HepG2 (cell line): ENCODE measurements around the gene HNRNPC. TPM values are rescaled to one million over a fixed set of nuclear protein-coding genes. Genes with fewer than 3 reads are reported as not detected.

ENCODE experiments used
- ATAD3A ChIP-seq: sonication (generic); formaldehyde crosslinking; IDR thresholded peaks from 2 replicates; pipeline ENCODE4 v1.4.0; 2020; ENCODE audit warnings: missing genetic modification reagents
- GMEB1 ChIP-seq: sonication (generic); formaldehyde crosslinking; IDR thresholded peaks from 2 replicates; pipeline ENCODE4 v1.5.1; 2020; ENCODE audit warnings: missing genetic modification reagents, mild to moderate bottlenecking, borderline replicate concordance
- MAFF ChIP-seq: IDR thresholded peaks from 2 replicates; pipeline ENCODE4 v1.6.1; 2011; ENCODE audit warnings: low read depth, low read length, improper control_type of control experiment
- MIXL1 ChIP-seq: IDR thresholded peaks from 2 replicates; pipeline ENCODE4 v1.6.1; 2016
- NFKBIZ ChIP-seq: IDR thresholded peaks from 2 replicates; pipeline ENCODE4 v1.6.1; 2018; ENCODE audit warnings: missing genetic modification reagents, missing compliant biosample characterization
- PAF1 ChIP-seq: IDR thresholded peaks from 2 replicates; pipeline ENCODE4 v1.6.1; 2016; ENCODE audit warnings: missing genetic modification reagents, missing compliant biosample characterization
- PAX8 ChIP-seq: sonication (generic); formaldehyde crosslinking; IDR thresholded peaks from 2 replicates; pipeline ENCODE4 v1.8.0; 2022; ENCODE audit warnings: mild to moderate bottlenecking, missing genetic modification reagents, borderline replicate concordance
- RFX5 ChIP-seq: IDR thresholded peaks from 2 replicates; pipeline ENCODE4 v1.6.1; 2011; ENCODE audit warnings: low read depth, low read length, improper control_type of control experiment
- RXRB ChIP-seq: IDR thresholded peaks from 2 replicates; pipeline ENCODE4 v1.6.1; 2016; ENCODE audit warnings: borderline replicate concordance, missing genetic modification reagents, missing compliant biosample characterization
- SALL1 ChIP-seq: sonication (generic); formaldehyde crosslinking; IDR thresholded peaks from 2 replicates; pipeline ENCODE4 v1.8.0; 2022; ENCODE audit warnings: mild to moderate bottlenecking, missing genetic modification reagents
- SOX5 ChIP-seq: IDR thresholded peaks from 2 replicates; pipeline ENCODE4 v1.6.1; 2016; ENCODE audit warnings: borderline replicate concordance
- STAG1 ChIP-seq: sonication (generic); formaldehyde crosslinking; IDR thresholded peaks from 2 replicates; pipeline ENCODE4 v1.4.0; 2020; ENCODE audit warnings: missing genetic modification reagents
- TARDBP ChIP-seq: sonication (generic); formaldehyde crosslinking; IDR thresholded peaks from 2 replicates; pipeline ENCODE4 v1.8.0; 2022; ENCODE audit warnings: mild to moderate bottlenecking, missing genetic modification reagents
- TCF12 ChIP-seq, 2 experiments: fragments of 450-650 bp in 1 of 2; sonication (generic) in 1 of 2; formaldehyde crosslinking in 1 of 2; IDR thresholded peaks; 2 replicates each; pipeline versions ENCODE4 v1.6.1 to v1.8.0; 2017 to 2022; ENCODE audit warnings: antibody characterized with exemption in 1 of 2, mild to moderate bottlenecking in 1 of 2, missing genetic modification reagents in 1 of 2, moderate library complexity in 1 of 2
- TCF7L2 ChIP-seq: IDR thresholded peaks from 2 replicates; pipeline ENCODE4 v1.6.1; 2011; ENCODE audit warnings: mild to moderate bottlenecking, low read depth, low read length, moderate library complexity
- TFAP4 ChIP-seq: sonication (generic); IDR thresholded peaks from 2 replicates; pipeline ENCODE4 v1.6.1; 2016; ENCODE audit warnings: low read depth, borderline replicate concordance
- THRA ChIP-seq: sonication (generic); formaldehyde crosslinking; IDR thresholded peaks from 2 replicates; pipeline ENCODE4 v1.4.0; 2020; ENCODE audit warnings: missing genetic modification reagents, borderline replicate concordance
- ZBTB38 ChIP-seq: sonication (generic); formaldehyde crosslinking; IDR thresholded peaks from 2 replicates; pipeline ENCODE4 v1.5.1; 2020; ENCODE audit warnings: mild to moderate bottlenecking, missing genetic modification reagents
- ZBTB49 ChIP-seq: sonication (generic); formaldehyde crosslinking; IDR thresholded peaks from 2 replicates; pipeline ENCODE4 v1.4.0; 2020; ENCODE audit warnings: missing genetic modification reagents, borderline replicate concordance
- ZFP82 ChIP-seq: sonication (generic); formaldehyde crosslinking; IDR thresholded peaks from 2 replicates; pipeline ENCODE4 v1.5.1; 2020; ENCODE audit warnings: mild to moderate bottlenecking, missing genetic modification reagents, borderline replicate concordance
- ZNF292 ChIP-seq: sonication (generic); formaldehyde crosslinking; IDR thresholded peaks from 2 replicates; pipeline ENCODE4 v1.8.1; 2022; ENCODE audit warnings: mild to moderate bottlenecking, low read depth, missing genetic modification reagents, borderline replicate concordance
- ZNF3 ChIP-seq: IDR thresholded peaks from 2 replicates; pipeline ENCODE4 v1.7.0; 2017; ENCODE audit warnings: inconsistent platforms
- ZNF354B ChIP-seq: sonication (generic); formaldehyde crosslinking; IDR thresholded peaks from 2 replicates; pipeline ENCODE4 v1.8.0; 2022; ENCODE audit warnings: mild to moderate bottlenecking, missing genetic modification reagents
- ZNF496 ChIP-seq: sonication (generic); formaldehyde crosslinking; IDR thresholded peaks from 2 replicates; pipeline ENCODE4 v1.8.1; 2023; ENCODE audit warnings: mild to moderate bottlenecking, moderate library complexity, missing genetic modification reagents; ENCODE audit not compliant: insufficient replicate concordance
- ZNF607 ChIP-seq: sonication (generic); formaldehyde crosslinking; IDR thresholded peaks from 2 replicates; pipeline ENCODE4 v1.5.1; 2020; ENCODE audit warnings: missing genetic modification reagents, mild to moderate bottlenecking, borderline replicate concordance
- ZNF782 ChIP-seq: sonication (generic); formaldehyde crosslinking; IDR thresholded peaks from 2 replicates; pipeline ENCODE4 v1.4.0; 2020; ENCODE audit warnings: missing genetic modification reagents, mild to moderate bottlenecking, borderline replicate concordance
- polyA plus RNA-seq, 8 experiments: library from polyadenylated mRNA; depleted of rRNA in 3 of 8; stranded (reverse) in 7 of 8; unstranded in 1 of 8; fragments of >200 nt; fragmentation: Illumina TruSeq in 4 of 8; extraction: Trizol in 4 of 8; gene quantifications; 2 replicates each; pipeline versions ENCODE4 v1.2.1 to v1.2.3, GENCODE V29; 2011 to 2016; ENCODE audit warnings: low read depth in 4 of 8, missing spikeins in 1 of 8, mixed read lengths in 1 of 8; ENCODE audit not compliant: insufficient read depth in 1 of 8
- total RNA-seq, 5 experiments: library from RNA; depleted of rRNA; stranded (reverse); fragments of >200 nt; fragmentation: Illumina TruSeq; extraction: Trizol; gene quantifications; 2 replicates each; pipeline ENCODE4 v1.2.3, GENCODE V29; 2016; ENCODE audit warnings: low read depth in 1 of 5

HNRNPC gene
- total and polyA plus RNA-seq, 2 of the 13 experiments (the other 11 are each of a cell fraction or from before 2014, with no cell fraction given), result 628 to 1,099 TPM

GRCh38 chr14:21241218-21241819, 27.9 kb downstream of the HNRNPC start (continued):
- TF ChIP-seq GMEB1 (CRISPR knock-in tag), result 0 out of 2 replicates have a peak, but pooled peaks have one; percentile 22
- no peak for TF ChIP-seq ZNF3 (CRISPR knock-in tag)
- TF ChIP-seq PAF1, result 0 out of 2 replicates have a peak, but pooled peaks have one; percentile 21
- TF ChIP-seq ZNF496 (CRISPR knock-in tag), result no peak
- TF ChIP-seq TCF7L2, result no peak
- TF ChIP-seq ZNF607 (CRISPR knock-in tag), result no peak
- no peak for TF ChIP-seq TARDBP (CRISPR knock-in tag)
- TF ChIP-seq ZNF292 (CRISPR knock-in tag), result no peak
- no peak for TF ChIP-seq SOX5 (CRISPR knock-in tag)
- TF ChIP-seq ZBTB38, result no peak
- no peak for TF ChIP-seq ZFP82
- no peak for TF ChIP-seq ZBTB49
- peak; percentile 33 for TF ChIP-seq STAG1 (CRISPR knock-in tag)
- no peak for TF ChIP-seq ZNF782
- no peak for TF ChIP-seq SALL1 (CRISPR knock-in tag)
- TF ChIP-seq NFKBIZ (CRISPR knock-in tag), result no peak
- no peak for TF ChIP-seq TFAP4
- 0 out of 2 replicates have a peak, but pooled peaks have one; percentile 21 for TF ChIP-seq MIXL1 (CRISPR knock-in tag)
- TF ChIP-seq ZNF354B (CRISPR knock-in tag), result no peak
- TF ChIP-seq ATAD3A (CRISPR knock-in tag), result no peak
- TF ChIP-seq MAFF, result peak; percentile 52; the same call in 1 of the 2 replicates
- no peak for TF ChIP-seq RXRB (CRISPR knock-in tag)
- no peak for TF ChIP-seq TCF12 (IDR thresholded peaks at IDR 0.05)
- no peak for TF ChIP-seq TCF12 (CRISPR knock-in tag; IDR thresholded peaks at IDR 0.05)
- TF ChIP-seq THRA, result no peak
- no peak for TF ChIP-seq PAX8
- no peak for TF ChIP-seq RFX5
